Astrocyte (in vitro differentiated cells and primary cell): ENCODE results near the gene RPLP2.

Experiments
- EZH2 ChIP-seq: IDR thresholded peaks from 2 replicates; pipeline ENCODE4 v1.6.1; 2012; ENCODE audit warnings: mild to moderate bottlenecking, low read length, inconsistent platforms; ENCODE audit not compliant: insufficient read depth
- TF ChIP-seq, protein P1 (sequence below): IDR thresholded peaks from 2 replicates; pipeline ENCODE4 v1.5.1; 2011; ENCODE audit warnings: low read depth, mild to moderate bottlenecking, inconsistent platforms, low read length, moderate library complexity; ENCODE audit not compliant: insufficient read depth

DNA sequence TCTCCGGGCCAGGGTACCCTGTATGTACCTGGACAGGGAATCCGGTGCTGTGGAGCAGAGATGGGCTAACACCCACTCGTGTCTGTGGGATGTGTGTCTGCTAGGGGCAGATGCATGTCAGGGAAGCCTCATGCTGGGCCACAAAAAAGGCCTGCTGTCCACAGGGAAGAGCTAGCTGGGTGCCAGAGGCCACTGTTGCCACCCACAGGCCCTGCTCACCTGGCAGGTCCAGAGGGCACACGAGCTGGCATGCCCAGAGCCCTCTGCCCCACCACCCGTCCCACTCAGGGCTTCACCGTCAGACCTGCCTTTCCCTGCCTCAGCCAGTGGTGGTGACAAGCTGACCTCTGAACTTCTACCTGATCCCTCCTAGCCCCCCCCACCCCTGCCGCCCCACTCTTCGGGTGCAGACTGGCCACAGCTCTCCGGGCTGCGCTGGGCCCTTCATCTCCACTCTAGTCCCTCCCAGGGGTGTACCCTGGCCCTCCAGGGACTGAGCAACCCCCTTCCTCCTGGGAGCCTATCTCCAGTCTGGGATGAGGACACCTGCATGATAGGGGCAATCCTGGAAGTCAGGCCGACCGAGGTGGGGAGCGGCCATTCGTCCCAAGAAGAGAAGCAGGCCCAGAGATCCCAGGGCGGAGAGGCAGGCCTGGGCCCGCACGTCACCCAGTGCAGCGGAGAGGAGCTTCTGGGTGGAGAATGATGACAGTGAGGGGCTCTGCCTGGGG, 13.0 kb upstream of the RPLP2 start:
- TF ChIP-seq, protein P1, sequence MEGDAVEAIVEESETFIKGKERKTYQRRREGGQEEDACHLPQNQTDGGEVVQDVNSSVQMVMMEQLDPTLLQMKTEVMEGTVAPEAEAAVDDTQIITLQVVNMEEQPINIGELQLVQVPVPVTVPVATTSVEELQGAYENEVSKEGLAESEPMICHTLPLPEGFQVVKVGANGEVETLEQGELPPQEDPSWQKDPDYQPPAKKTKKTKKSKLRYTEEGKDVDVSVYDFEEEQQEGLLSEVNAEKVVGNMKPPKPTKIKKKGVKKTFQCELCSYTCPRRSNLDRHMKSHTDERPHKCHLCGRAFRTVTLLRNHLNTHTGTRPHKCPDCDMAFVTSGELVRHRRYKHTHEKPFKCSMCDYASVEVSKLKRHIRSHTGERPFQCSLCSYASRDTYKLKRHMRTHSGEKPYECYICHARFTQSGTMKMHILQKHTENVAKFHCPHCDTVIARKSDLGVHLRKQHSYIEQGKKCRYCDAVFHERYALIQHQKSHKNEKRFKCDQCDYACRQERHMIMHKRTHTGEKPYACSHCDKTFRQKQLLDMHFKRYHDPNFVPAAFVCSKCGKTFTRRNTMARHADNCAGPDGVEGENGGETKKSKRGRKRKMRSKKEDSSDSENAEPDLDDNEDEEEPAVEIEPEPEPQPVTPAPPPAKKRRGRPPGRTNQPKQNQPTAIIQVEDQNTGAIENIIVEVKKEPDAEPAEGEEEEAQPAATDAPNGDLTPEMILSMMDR = no peak
- TF ChIP-seq EZH2 = no peak
